Right lobe of liver (tissue), 4 donors: ENCODE measurements around the gene ZFAND6.

ENCODE experiments used
- POLR2A ChIP-seq: fragments of 450-650 bp; IDR thresholded peaks from one replicate; pipeline ENCODE4 v1.6.1; 2017; ENCODE audit warnings: antibody characterized with exemption, mild to moderate bottlenecking
- TF ChIP-seq, protein P1 (sequence below), 4 donors: fragments of 200-600 bp in 3 of 4; fragments of 450-650 bp in 1 of 4; IDR thresholded peaks; one replicate each; pipeline versions ENCODE4 v1.5.1 to v1.8.0; 2016 to 2022; ENCODE audit warnings: antibody characterized with exemption in 4 of 4, mild to moderate bottlenecking in 2 of 4
- donor health status: DM: no; HTN: no; CAD: no.
- donor health status: DM: no; HTN: no; CAD: no.
- donor health status: DM: no; HTN: yes; CAD: no.

DNA sequence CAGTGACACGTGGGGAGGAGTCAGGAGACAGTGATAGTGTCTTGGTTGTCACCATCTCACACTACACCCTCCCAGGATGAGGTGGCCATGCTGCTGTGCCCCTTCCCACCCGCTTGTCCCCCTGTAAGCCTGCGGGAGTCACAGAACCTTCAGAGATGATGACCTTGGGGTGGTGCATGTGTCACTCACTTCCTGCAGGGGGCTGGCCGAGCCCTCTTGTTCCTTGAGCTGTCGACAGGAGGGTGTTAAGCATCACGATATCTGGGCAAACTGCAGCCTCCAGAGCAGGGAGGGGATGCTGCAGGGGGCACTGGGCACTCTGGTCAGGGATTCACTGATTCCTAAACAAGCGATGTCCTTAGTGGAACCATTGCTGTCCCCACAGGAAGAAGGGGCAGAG, 121.0 kb downstream of the ZFAND6 start:
- TF ChIP-seq, protein P1, sequence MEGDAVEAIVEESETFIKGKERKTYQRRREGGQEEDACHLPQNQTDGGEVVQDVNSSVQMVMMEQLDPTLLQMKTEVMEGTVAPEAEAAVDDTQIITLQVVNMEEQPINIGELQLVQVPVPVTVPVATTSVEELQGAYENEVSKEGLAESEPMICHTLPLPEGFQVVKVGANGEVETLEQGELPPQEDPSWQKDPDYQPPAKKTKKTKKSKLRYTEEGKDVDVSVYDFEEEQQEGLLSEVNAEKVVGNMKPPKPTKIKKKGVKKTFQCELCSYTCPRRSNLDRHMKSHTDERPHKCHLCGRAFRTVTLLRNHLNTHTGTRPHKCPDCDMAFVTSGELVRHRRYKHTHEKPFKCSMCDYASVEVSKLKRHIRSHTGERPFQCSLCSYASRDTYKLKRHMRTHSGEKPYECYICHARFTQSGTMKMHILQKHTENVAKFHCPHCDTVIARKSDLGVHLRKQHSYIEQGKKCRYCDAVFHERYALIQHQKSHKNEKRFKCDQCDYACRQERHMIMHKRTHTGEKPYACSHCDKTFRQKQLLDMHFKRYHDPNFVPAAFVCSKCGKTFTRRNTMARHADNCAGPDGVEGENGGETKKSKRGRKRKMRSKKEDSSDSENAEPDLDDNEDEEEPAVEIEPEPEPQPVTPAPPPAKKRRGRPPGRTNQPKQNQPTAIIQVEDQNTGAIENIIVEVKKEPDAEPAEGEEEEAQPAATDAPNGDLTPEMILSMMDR (IDR thresholded peaks at IDR 0.05): no peak
- TF ChIP-seq POLR2A: no peak
